ENCODE measurements around the gene LPA. TPM values are rescaled to one million over a fixed set of nuclear protein-coding genes. Genes with fewer than 3 reads are reported as not detected.
"Not testable (repeated sequence)": the region's sequence is repeated elsewhere in the genome, so short reads cannot be mapped to it uniquely, and the experiment has no call there.

Gene LPA
- total and polyA plus RNA-seq, 10 donors: not detected

DNA sequence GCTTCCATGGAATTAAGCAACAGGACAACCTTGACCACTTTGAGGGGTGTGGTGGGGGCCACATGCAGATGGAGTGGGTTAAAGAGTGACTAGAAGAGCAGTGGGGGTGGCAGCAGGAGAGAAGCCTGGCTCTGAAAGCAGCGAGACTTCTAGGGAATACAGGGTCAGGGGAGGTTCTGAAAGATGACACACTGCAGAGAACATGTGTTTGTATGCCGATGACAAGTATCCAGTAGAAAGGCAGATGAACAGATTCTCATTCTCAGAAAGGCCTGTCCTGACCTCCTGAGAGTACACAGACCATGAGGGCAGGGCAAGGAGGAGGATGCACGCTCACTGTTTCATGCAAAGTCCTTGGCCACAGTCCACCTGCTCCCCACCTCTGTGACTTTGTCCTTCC lies 2.9 kb downstream of the LPA start:
- DNase-seq: no peak
- WGBS, 5 donors: 68 to 77% (median 74%) methylated on average over 3 of the region's 3 CpGs
- Histone ChIP-seq H3K36me3 (no peaks in the 10 kb centered on the region), H3K9me3 (peaks cover 0 to 23% (median 17%) of the 10 kb centered on the region in 8 donors), H3K27ac (no peak overlapping the region), H3K4me3 (no peak overlapping the region), H3K27me3 (replicated peaks in 1 of 7) (peaks cover 0 to 24% (median 0%) of the 10 kb centered on the region in 7 donors), H3K4me1 (no peaks in the 10 kb centered on the region)
- TF ChIP-seq POLR2AphosphoS5 (IDR thresholded peaks at IDR 0.05): no peak
- no peak for TF ChIP-seq CTCF (IDR thresholded peaks at IDR 0.05 in 8 of 11, conservative IDR thresholded peaks at IDR 0.05 in 3 of 11)
- no peak for TF ChIP-seq POLR2A (IDR thresholded peaks at IDR 0.05)
- intact Hi-C loops (cut with DNase I; ENCODE audit: low total_unique reads): no loop called here

DNA sequence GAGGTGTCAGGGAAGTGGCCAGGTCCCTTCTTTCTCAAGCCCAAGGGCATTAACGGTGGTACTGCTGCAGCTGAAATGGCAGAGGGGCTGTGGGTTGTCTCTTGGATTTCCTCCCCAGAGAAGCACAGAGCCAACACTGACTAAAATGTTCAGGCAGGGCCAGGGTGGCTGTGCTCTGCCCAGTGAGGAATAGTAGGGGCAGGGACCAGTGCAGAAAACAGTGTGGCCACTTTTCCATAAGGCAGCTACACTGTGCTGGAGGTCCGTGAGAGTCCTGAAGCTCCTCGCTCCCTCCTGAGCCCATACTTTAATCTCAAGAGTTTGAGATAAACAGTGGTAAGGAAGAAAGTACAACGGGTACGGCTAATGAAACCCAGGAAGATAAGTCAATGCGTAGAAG lies 4.5 kb downstream of the LPA start:
- TF ChIP-seq CTCF (IDR thresholded peaks at IDR 0.05 in 8 of 11, conservative IDR thresholded peaks at IDR 0.05 in 3 of 11): no peak
- no peak for TF ChIP-seq POLR2A (IDR thresholded peaks at IDR 0.05)
- DNase-seq: no peak
- Histone ChIP-seq H3K36me3 (no peaks in the 10 kb centered on the region), H3K9me3 (peaks cover 0 to 32% (median 20%) of the 10 kb centered on the region in 8 donors), H3K27me3 (replicated peaks in 1 of 7) (peaks cover 0 to 12% (median 0%) of the 10 kb centered on the region in 7 donors), H3K27ac (no peak overlapping the region), H3K4me1 (no peaks in the 10 kb centered on the region), H3K4me3 (no peak overlapping the region)
- WGBS, 5 donors: 81 to 88% (median 82%) methylated on average over 6 of the region's 6 CpGs
- intact Hi-C loops (cut with DNase I; ENCODE audit: low total_unique reads): no loop called here

DNA sequence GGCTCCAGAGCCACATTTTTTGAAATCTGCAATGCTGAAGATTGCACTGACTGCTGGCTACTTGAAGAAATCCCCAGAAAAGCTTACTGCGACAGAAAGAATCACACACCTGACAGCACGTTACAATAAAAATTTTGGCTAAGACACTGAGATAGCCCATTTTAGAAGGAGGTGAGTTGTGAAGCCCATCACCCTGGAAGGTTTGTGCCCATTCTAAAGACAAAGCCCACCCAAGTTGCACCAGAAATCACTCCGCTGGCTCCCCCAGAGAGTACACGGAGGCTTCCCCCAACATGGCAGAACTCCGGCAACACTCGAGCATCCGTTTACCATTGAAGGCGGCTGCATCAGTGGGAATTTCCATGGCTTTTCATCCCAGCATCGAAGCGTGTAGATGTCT lies 29.4 kb downstream of the LPA start:
- Histone ChIP-seq H3K27me3 (replicated peaks in 1 of 7) (no peaks in the 10 kb centered on the region), H3K4me3 (no peak overlapping the region), H3K4me1 (no peaks in the 10 kb centered on the region), H3K36me3 (no peaks in the 10 kb centered on the region), H3K9me3 (no peaks in the 10 kb centered on the region), H3K27ac (no peak overlapping the region)
- intact Hi-C loops (cut with DNase I; ENCODE audit: low total_unique reads): no loop called here
- 89 to 96% (median 91%) methylated on average over 3 to 10 of the region's 10 CpGs for WGBS, 5 donors
- no peak for DNase-seq
- TF ChIP-seq POLR2A (IDR thresholded peaks at IDR 0.05): no peak
- TF ChIP-seq CTCF (IDR thresholded peaks at IDR 0.05 in 8 of 11, conservative IDR thresholded peaks at IDR 0.05 in 3 of 11): no peak
- TF ChIP-seq POLR2AphosphoS5 (IDR thresholded peaks at IDR 0.05): no peak

DNA sequence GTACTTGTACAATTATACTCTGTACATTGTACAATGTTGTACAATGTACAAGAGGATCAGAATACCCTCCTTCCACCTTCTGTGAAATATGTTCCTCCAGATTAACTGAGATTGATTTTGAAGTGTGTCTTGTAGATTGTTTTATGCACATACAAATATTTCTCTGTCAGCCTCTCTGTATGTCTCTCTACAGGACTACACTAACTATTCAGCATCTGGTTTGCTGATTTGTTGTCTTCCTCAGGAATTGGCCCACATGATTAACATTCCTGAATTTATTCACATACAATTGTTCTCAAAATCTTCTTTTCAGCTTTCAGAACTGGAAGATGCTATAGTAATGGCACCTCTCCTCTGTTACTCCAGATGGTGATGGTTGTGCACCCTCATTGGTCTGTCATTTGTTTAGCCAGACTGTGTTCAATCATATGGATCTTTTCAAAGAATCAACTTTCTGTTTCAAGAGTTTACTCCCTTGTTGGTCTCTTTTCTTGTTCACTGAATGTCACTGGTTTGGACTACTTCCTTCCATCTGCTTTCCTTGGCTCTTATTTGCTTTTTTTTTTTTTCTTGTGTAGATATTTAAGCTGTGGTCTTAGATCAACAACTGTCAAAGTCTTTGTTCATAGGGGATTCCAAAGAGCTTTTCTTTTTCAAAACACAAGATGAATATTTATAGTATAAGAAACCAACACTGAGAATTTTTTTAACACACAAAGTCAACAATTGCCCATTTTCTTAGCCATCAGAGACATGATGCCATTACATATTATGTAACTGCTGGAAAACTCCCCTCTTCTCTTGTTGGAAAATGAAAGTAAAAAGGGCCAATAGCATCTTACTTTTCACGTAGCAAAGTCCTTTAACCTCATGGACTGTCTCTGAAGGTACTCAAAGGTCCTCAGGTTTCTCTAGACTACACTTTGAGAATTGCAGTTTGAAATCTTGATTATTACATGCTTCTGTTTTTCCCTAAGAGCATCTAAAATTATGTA lies 67.9 kb downstream of the LPA start:
- DNase-seq: no peak
- Histone ChIP-seq H3K27ac (no peak overlapping the region), H3K27me3 (replicated peaks in 1 of 7) (no peaks in the 10 kb centered on the region), H3K4me1 (no peaks in the 10 kb centered on the region), H3K4me3 (no peak overlapping the region), H3K36me3 (no peaks in the 10 kb centered on the region), H3K9me3 (peaks cover 0 to 9% (median 0%) of the 10 kb centered on the region in 8 donors)
- 46 to 56% (median 50%) methylated on average over 1 of the region's 1 CpG for WGBS, 5 donors
- TF ChIP-seq POLR2AphosphoS5 (IDR thresholded peaks at IDR 0.05) (no peak), POLR2A (IDR thresholded peaks at IDR 0.05) (no peak), CTCF (IDR thresholded peaks at IDR 0.05 in 8 of 11, conservative IDR thresholded peaks at IDR 0.05 in 3 of 11) (no peak)
- intact Hi-C loops (cut with DNase I; ENCODE audit: low total_unique reads): no loop called here

GRCh38 chr6:160595297-160595696 lies 68.8 kb downstream of the LPA start:
- H3K27ac ChIP-seq; DNase-seq; H3K27me3 ChIP-seq (replicated peaks in 1 of 7); H3K9me3 ChIP-seq; intact Hi-C loops (cut with DNase I; ENCODE audit: low total_unique reads); H3K36me3 ChIP-seq; H3K4me3 ChIP-seq; H3K4me1 ChIP-seq: not testable (repeated sequence)
- 50 to 65% (median 56%) methylated on average over 4 of the region's 4 CpGs for WGBS, 5 donors
